22Rv1 (cell line): Measurements from ENCODE around the gene SENP7.

Source experiments
- ZFX ChIP-seq: fragments of 450-650 bp; IDR thresholded peaks from 2 replicates; pipeline ENCODE4 v1.6.1; 2017; ENCODE audit warnings: antibody characterized with exemption, borderline replicate concordance
- TF ChIP-seq, protein P1 (sequence below): fragments of 450-650 bp; IDR thresholded peaks from 2 replicates; pipeline ENCODE4 v1.5.1; 2017; ENCODE audit warnings: mild to moderate bottlenecking

DNA sequence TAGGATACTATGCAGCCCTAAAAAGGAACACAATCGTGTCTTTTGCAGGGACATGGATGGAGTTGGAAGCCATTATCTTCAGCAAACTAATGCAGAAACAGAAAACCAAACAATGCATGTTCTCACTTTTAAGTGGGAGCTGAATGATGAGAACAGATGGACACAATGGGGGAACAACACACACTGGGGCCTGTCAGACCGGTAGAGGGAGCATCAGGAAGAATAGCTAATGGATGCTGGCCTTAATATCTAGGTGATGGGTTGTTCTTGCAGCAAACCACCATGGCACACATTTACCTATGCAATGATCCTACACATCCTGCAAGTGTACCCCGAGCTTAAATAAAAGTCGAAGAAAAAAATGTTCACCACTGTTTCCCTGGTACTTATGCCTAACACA, 17.5 kb downstream of the SENP7 start:
- TF ChIP-seq, protein P1, sequence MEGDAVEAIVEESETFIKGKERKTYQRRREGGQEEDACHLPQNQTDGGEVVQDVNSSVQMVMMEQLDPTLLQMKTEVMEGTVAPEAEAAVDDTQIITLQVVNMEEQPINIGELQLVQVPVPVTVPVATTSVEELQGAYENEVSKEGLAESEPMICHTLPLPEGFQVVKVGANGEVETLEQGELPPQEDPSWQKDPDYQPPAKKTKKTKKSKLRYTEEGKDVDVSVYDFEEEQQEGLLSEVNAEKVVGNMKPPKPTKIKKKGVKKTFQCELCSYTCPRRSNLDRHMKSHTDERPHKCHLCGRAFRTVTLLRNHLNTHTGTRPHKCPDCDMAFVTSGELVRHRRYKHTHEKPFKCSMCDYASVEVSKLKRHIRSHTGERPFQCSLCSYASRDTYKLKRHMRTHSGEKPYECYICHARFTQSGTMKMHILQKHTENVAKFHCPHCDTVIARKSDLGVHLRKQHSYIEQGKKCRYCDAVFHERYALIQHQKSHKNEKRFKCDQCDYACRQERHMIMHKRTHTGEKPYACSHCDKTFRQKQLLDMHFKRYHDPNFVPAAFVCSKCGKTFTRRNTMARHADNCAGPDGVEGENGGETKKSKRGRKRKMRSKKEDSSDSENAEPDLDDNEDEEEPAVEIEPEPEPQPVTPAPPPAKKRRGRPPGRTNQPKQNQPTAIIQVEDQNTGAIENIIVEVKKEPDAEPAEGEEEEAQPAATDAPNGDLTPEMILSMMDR = no peak
- no peak for TF ChIP-seq ZFX
